ENCODE results near the gene OR2G3. TPM values are rescaled to one million over a fixed set of nuclear protein-coding genes. Genes with fewer than 3 reads are reported as not detected.

OR2G3 gene
- polyA plus RNA-seq, 2 of the 4 experiments (the other 2 are of a cell fraction), result not detected

DNA sequence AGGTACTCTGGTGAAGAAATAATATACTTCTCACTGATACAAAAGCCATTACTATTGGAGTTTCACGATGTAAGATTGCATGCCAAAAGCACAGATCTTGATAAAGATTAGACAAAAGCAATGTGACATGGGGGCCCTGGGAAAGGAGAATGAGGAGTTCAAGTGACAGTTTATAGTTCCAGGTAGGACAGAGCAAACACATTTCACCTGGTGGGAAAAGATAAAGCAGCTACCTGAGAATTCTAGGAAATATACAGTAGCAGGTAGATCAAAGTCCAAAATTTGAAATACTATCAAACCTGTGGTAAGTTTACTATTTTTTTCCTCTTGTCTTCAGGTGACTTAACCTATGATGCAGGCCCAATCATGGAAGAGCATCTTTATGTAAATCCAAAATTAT is 8.0 kb downstream of the OR2G3 start:
- DNase-seq (ENCODE audit: low read depth in 1 of 2, low spot score in 1 of 2) (no peak), ATAC-seq (no peak), FAIRE-seq (no peak)
- no peak overlapping the region for H3K4me3 ChIP-seq
- no peak overlapping the region for H3K4me2 ChIP-seq
- ChIA-PET CTCF (no interaction called here), POLR2A (no interaction called here)
- TF ChIP-seq GATA3 (IDR thresholded peaks at IDR 0.05; ENCODE audit: borderline replicate concordance) (no peak), MYC (IDR thresholded peaks at IDR 0.05; ENCODE audit: borderline replicate concordance, low read length) (no peak), HOXB13 (CRISPR knock-in tag; IDR thresholded peaks at IDR 0.05; ENCODE audit: low read depth) (no peak), NPAS2 (CRISPR knock-in tag; IDR thresholded peaks at IDR 0.05; ENCODE audit: borderline replicate concordance) (no peak), KDM5A (IDR thresholded peaks at IDR 0.05) (no peak), EHMT2 (IDR thresholded peaks at IDR 0.05; ENCODE audit: low read depth) (no peak), NR3C1 (IDR thresholded peaks at IDR 0.05) (no peak), EHF (CRISPR knock-in tag; IDR thresholded peaks at IDR 0.05) (no peak), TP53 (CRISPR knock-in tag; IDR thresholded peaks at IDR 0.05) (no peak)
- TF ChIP-seq, protein P1, sequence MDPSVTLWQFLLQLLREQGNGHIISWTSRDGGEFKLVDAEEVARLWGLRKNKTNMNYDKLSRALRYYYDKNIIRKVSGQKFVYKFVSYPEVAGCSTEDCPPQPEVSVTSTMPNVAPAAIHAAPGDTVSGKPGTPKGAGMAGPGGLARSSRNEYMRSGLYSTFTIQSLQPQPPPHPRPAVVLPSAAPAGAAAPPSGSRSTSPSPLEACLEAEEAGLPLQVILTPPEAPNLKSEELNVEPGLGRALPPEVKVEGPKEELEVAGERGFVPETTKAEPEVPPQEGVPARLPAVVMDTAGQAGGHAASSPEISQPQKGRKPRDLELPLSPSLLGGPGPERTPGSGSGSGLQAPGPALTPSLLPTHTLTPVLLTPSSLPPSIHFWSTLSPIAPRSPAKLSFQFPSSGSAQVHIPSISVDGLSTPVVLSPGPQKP (IDR thresholded peaks at IDR 0.05; ENCODE audit: low read depth, low read length), result no peak
- TF ChIP-seq, protein P2, sequence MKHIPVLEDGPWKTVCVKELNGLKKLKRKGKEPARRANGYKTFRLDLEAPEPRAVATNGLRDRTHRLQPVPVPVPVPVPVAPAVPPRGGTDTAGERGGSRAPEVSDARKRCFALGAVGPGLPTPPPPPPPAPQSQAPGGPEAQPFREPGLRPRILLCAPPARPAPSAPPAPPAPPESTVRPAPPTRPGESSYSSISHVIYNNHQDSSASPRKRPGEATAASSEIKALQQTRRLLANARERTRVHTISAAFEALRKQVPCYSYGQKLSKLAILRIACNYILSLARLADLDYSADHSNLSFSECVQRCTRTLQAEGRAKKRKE (CRISPR knock-in tag; IDR thresholded peaks at IDR 0.05; ENCODE audit: low read depth), result no peak
- TF ChIP-seq, protein P3, sequence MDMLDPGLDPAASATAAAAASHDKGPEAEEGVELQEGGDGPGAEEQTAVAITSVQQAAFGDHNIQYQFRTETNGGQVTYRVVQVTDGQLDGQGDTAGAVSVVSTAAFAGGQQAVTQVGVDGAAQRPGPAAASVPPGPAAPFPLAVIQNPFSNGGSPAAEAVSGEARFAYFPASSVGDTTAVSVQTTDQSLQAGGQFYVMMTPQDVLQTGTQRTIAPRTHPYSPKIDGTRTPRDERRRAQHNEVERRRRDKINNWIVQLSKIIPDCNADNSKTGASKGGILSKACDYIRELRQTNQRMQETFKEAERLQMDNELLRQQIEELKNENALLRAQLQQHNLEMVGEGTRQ (IDR thresholded peaks at IDR 0.05), result no peak
- H3K4me1 ChIP-seq, result no peaks in the 10 kb centered on the region
- WGBS (ENCODE audit: missing lambda C conversion rate), result 0% methylated on average over 1 of the region's 1 CpG
- H3K9me3 ChIP-seq, result peaks cover 2% of the 10 kb centered on the region; the same call in 1 of the 3 replicates
- no peak overlapping the region for H3K27ac ChIP-seq

DNA sequence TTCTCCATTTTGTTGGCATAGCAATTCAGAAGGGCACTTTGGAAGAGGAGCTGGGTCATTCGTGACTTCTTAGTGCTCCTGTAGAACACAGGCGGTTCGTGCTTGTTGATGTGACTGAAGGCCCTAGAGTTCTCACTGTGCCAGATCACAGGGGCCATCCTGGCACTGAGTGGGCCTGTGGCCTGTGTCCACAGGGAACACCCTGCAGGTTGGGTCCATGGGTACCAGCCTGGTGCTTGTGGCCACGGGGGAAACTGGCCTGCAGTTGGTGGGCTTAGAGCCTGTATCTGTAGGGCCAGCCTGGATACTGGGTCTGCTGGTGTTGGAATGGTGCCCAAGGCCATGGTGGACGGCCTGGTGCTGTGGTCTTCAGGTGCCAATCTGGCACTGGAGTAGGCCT is 9.2 kb downstream of the OR2G3 start:
- FAIRE-seq, result no peak
- no peak for DNase-seq (ENCODE audit: low read depth in 1 of 2, low spot score in 1 of 2)
- CTCF ChIA-PET, result no interaction called here
- Histone ChIP-seq H3K4me3 (no peak overlapping the region), H3K27ac (no peak overlapping the region), H3K4me1 (no peaks in the 10 kb centered on the region), H3K9me3 (no peaks in the 10 kb centered on the region), H3K4me2 (no peak overlapping the region)
- POLR2A ChIA-PET, result no interaction called here
- no peak for ATAC-seq
- WGBS (ENCODE audit: missing lambda C conversion rate), result 6% methylated on average over 4 of the region's 5 CpGs
- TF ChIP-seq BHLHE40 (IDR thresholded peaks at IDR 0.05; ENCODE audit: low read depth, low read length), result no peak
- TF ChIP-seq CHD4 (IDR thresholded peaks at IDR 0.05; ENCODE audit: borderline replicate concordance), result no peak
- TF ChIP-seq, protein P3 (IDR thresholded peaks at IDR 0.05), result no peak
- no peak for TF ChIP-seq ZFP36 (IDR thresholded peaks at IDR 0.05; ENCODE audit: borderline replicate concordance, partially characterized antibody)
- TF ChIP-seq CHD2 (IDR thresholded peaks at IDR 0.05; ENCODE audit: low read length, partially characterized antibody), result no peak
- TF ChIP-seq, protein P4, sequence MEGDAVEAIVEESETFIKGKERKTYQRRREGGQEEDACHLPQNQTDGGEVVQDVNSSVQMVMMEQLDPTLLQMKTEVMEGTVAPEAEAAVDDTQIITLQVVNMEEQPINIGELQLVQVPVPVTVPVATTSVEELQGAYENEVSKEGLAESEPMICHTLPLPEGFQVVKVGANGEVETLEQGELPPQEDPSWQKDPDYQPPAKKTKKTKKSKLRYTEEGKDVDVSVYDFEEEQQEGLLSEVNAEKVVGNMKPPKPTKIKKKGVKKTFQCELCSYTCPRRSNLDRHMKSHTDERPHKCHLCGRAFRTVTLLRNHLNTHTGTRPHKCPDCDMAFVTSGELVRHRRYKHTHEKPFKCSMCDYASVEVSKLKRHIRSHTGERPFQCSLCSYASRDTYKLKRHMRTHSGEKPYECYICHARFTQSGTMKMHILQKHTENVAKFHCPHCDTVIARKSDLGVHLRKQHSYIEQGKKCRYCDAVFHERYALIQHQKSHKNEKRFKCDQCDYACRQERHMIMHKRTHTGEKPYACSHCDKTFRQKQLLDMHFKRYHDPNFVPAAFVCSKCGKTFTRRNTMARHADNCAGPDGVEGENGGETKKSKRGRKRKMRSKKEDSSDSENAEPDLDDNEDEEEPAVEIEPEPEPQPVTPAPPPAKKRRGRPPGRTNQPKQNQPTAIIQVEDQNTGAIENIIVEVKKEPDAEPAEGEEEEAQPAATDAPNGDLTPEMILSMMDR (IDR thresholded peaks at IDR 0.05), result no peak
- TF ChIP-seq NPAS2 (CRISPR knock-in tag; IDR thresholded peaks at IDR 0.05; ENCODE audit: borderline replicate concordance), result no peak
- no peak for TF ChIP-seq FOSB (CRISPR knock-in tag; IDR thresholded peaks at IDR 0.05)
- TF ChIP-seq MAZ (IDR thresholded peaks at IDR 0.05; ENCODE audit: borderline replicate concordance, low read depth, low read length), result no peak
- TF ChIP-seq ZSCAN20 (CRISPR knock-in tag; IDR thresholded peaks at IDR 0.05), result no peak
- TF ChIP-seq RAD21 (conservative IDR thresholded peaks at IDR 0.05 in 1 of 2, IDR thresholded peaks at IDR 0.05 in 1 of 2), result no peak
- no peak for TF ChIP-seq POLR2A (IDR thresholded peaks at IDR 0.05; ENCODE audit: low read length)
- TF ChIP-seq, protein P5, sequence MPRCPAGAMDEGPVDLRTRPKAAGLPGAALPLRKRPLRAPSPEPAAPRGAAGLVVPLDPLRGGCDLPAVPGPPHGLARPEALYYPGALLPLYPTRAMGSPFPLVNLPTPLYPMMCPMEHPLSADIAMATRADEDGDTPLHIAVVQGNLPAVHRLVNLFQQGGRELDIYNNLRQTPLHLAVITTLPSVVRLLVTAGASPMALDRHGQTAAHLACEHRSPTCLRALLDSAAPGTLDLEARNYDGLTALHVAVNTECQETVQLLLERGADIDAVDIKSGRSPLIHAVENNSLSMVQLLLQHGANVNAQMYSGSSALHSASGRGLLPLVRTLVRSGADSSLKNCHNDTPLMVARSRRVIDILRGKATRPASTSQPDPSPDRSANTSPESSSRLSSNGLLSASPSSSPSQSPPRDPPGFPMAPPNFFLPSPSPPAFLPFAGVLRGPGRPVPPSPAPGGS (IDR thresholded peaks at IDR 0.05), result no peak
- TF ChIP-seq KDM1A (IDR thresholded peaks at IDR 0.05; ENCODE audit: low read depth), result no peak
- TF ChIP-seq NFE2L2 (conservative IDR thresholded peaks at IDR 0.05; ENCODE audit: low read length), result no peak
- TF ChIP-seq EHMT2 (IDR thresholded peaks at IDR 0.05; ENCODE audit: low read depth), result no peak
- no peak for TF ChIP-seq HOXB5 (CRISPR knock-in tag; IDR thresholded peaks at IDR 0.05)
- no peak for TF ChIP-seq RCOR1 (IDR thresholded peaks at IDR 0.05; ENCODE audit: low read depth, low read length)
- no peak for TF ChIP-seq RNF2 (IDR thresholded peaks at IDR 0.05; ENCODE audit: borderline replicate concordance, low read depth)
- TF ChIP-seq NR3C1 (IDR thresholded peaks at IDR 0.05), result no peak
